HepG2 (cell line): ENCODE results near the gene DCP1B. TPM values are rescaled to one million over a fixed set of nuclear protein-coding genes. Genes with fewer than 3 reads are reported as not detected.

Experiments used
- ASH2L ChIP-seq: fragments of 300-600, 200-600 bp; sonication (generic); IDR thresholded peaks from 2 replicates; pipeline ENCODE4 v1.7.0; 2017; ENCODE audit warnings: low read depth, mild to moderate bottlenecking, moderate library complexity, mixed read lengths, low read length; ENCODE audit not compliant: insufficient read length
- GABPA ChIP-seq, 2 experiments: IDR thresholded peaks; 2 replicates each; pipeline ENCODE4 v1.6.1; 2011 to 2016; ENCODE audit warnings: low read depth in 2 of 2, low read length in 1 of 2, missing biosample characterization in 1 of 2, missing genetic modification characterization in 1 of 2
- GABPB1 ChIP-seq: IDR thresholded peaks from 2 replicates; pipeline ENCODE4 v1.6.1; 2016; ENCODE audit warnings: mild to moderate bottlenecking, missing genetic modification reagents, moderate library complexity, missing compliant biosample characterization
- ISL2 ChIP-seq: sonication (generic); formaldehyde crosslinking; IDR thresholded peaks from 2 replicates; pipeline ENCODE4 v1.5.0; 2020; ENCODE audit warnings: missing genetic modification reagents
- NFE2L1 ChIP-seq: sonication (generic); formaldehyde crosslinking; IDR thresholded peaks from 2 replicates; pipeline ENCODE4 v1.4.0; 2020; ENCODE audit warnings: missing genetic modification reagents, mild to moderate bottlenecking, borderline replicate concordance
- PHF8 ChIP-seq: sonication (generic); formaldehyde crosslinking; IDR thresholded peaks from 2 replicates; pipeline ENCODE4 v1.5.0; 2020; ENCODE audit warnings: missing genetic modification reagents
- RXRA ChIP-seq: sonication (generic); formaldehyde crosslinking; IDR thresholded peaks from 2 replicates; pipeline ENCODE4 v1.5.1; 2020; ENCODE audit warnings: missing genetic modification reagents
- ZNF430 ChIP-seq: sonication (generic); formaldehyde crosslinking; IDR thresholded peaks from 2 replicates; pipeline ENCODE4 v1.9.0; 2021; ENCODE audit warnings: mild to moderate bottlenecking, missing genetic modification reagents
- ZNF749 ChIP-seq: sonication (generic); formaldehyde crosslinking; IDR thresholded peaks from 2 replicates; pipeline ENCODE4 v1.8.0; 2022; ENCODE audit warnings: mild to moderate bottlenecking, missing genetic modification reagents, moderate library complexity, borderline replicate concordance
- polyA plus RNA-seq, 8 experiments: library from polyadenylated mRNA; depleted of rRNA in 3 of 8; stranded (reverse) in 7 of 8; unstranded in 1 of 8; fragments of >200 nt; fragmentation: Illumina TruSeq in 4 of 8; extraction: Trizol in 4 of 8; gene quantifications; 2 replicates each; pipeline versions ENCODE4 v1.2.1 to v1.2.3, GENCODE V29; 2011 to 2016; ENCODE audit warnings: low read depth in 4 of 8, missing spikeins in 1 of 8, mixed read lengths in 1 of 8; ENCODE audit not compliant: insufficient read depth in 1 of 8
- total RNA-seq, 5 experiments: library from RNA; depleted of rRNA; stranded (reverse); fragments of >200 nt; fragmentation: Illumina TruSeq; extraction: Trizol; gene quantifications; 2 replicates each; pipeline ENCODE4 v1.2.3, GENCODE V29; 2016; ENCODE audit warnings: low read depth in 1 of 5
- TF ChIP-seq, protein P1 (sequence below): sonication (generic); formaldehyde crosslinking; IDR thresholded peaks from 2 replicates; pipeline ENCODE4 v1.5.1; 2020; ENCODE audit warnings: mild to moderate bottlenecking, missing genetic modification reagents
- TF ChIP-seq, protein P2 (sequence below), 2 experiments: IDR thresholded peaks; 2 replicates each; pipeline ENCODE4 v1.6.1; 2011 to 2012; ENCODE audit warnings: low read length in 2 of 2, borderline replicate concordance in 1 of 2, low read depth in 1 of 2, mild to moderate bottlenecking in 1 of 2, moderate library complexity in 1 of 2
- TF ChIP-seq, protein P3 (sequence below): sonication (generic); formaldehyde crosslinking; IDR thresholded peaks from 2 replicates; pipeline ENCODE4 v1.4.0; 2020; ENCODE audit warnings: missing genetic modification reagents, borderline replicate concordance
- TF ChIP-seq, protein P4 (sequence below): sonication (generic); formaldehyde crosslinking; IDR thresholded peaks from 2 replicates; pipeline ENCODE4 v1.5.0; 2020; ENCODE audit warnings: missing genetic modification reagents

Gene DCP1B
- total and polyA plus RNA-seq, 2 of the 13 experiments (the other 11 are each of a cell fraction or from before 2014, with no cell fraction given) = 11.4 to 27.2 TPM

DNA sequence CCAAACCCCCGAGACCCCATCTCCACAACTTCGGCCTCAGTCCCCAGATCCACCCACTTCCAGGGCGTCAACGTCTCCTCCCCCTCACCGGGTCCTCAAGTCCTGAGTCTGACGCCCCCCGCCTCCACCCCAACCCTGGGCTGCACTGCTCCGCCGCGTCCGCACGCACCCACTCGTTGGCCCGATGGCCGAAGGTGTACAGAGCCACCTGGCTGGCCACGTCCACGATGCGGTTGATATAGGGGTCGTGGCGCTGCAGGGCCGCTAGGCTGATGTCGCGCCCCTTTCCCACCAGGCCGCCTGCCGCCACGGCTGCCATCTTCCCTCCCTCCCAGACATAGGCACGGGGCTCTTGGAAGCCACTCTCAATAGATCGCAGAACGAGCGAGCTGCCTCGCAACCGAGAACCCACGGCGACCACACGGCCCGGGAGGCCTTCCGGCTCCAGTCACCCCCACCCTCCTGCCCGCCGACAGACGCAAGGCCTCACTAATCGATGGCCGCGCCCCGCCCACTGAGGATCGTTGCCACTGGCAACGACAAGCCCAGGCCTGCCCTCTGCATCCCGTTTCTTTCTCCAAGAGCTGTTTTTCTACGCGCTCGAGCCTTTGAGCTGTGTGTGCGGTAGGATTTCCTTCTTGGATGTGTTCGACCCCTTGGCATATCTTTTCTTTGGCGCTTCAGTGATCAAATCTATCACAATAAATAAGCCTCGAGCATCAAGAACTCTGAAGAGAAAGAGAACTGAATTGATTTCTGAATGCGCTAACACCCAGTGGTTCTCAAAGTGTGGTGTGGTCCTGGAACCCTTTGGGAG is at the start of gene DCP1B (continued):
- TF ChIP-seq, protein P1, sequence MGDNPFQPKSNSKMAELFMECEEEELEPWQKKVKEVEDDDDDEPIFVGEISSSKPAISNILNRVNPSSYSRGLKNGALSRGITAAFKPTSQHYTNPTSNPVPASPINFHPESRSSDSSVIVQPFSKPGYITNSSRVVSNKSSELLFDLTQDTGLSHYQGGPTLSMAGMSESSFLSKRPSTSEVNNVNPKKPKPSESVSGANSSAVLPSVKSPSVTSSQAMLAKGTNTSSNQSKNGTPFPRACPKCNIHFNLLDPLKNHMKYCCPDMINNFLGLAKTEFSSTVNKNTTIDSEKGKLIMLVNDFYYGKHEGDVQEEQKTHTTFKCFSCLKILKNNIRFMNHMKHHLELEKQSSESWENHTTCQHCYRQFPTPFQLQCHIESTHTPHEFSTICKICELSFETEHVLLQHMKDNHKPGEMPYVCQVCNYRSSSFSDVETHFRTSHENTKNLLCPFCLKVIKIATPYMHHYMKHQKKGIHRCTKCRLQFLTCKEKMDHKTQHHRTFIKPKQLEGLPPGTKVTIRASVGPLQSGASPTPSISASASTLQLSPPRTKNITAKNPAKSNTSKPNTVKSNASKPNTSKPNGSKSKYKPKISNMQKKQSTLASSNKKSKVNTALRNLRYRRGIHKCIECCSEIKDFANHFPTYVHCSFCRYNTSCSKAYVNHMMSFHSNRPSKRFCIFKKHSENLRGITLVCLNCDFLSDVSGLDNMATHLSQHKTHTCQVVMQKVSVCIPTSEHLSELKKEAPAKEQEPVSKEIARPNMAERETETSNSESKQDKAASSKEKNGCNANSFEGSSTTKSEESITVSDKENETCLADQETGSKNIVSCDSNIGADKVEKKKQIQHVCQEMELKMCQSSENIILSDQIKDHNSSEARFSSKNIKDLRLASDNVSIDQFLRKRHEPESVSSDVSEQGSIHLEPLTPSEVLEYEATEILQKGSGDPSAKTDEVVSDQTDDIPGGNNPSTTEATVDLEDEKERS (CRISPR knock-in tag) = peak; percentile 93
- TF ChIP-seq GABPA (IDR thresholded peaks at IDR 0.05; ENCODE audit: low read depth, low read length) (no peak), GABPA (CRISPR knock-in tag; IDR thresholded peaks at IDR 0.05; ENCODE audit: low read depth) (peak; percentile 82), ZNF430 (CRISPR knock-in tag) (peak; percentile 90; the same call in 1 of the 2 replicates), ASH2L (peak; percentile 85), ZNF749 (CRISPR knock-in tag) (peak; percentile 54; the same call in 1 of the 2 replicates), RXRA (CRISPR knock-in tag) (peak; percentile 85), GABPB1 (peak; percentile 93), NFE2L1 (CRISPR knock-in tag) (0 out of 2 replicates have a peak, but pooled peaks have one; percentile 76), ISL2 (CRISPR knock-in tag) (no peak), PHF8 (peak; percentile 96)
- TF ChIP-seq, protein P2, sequence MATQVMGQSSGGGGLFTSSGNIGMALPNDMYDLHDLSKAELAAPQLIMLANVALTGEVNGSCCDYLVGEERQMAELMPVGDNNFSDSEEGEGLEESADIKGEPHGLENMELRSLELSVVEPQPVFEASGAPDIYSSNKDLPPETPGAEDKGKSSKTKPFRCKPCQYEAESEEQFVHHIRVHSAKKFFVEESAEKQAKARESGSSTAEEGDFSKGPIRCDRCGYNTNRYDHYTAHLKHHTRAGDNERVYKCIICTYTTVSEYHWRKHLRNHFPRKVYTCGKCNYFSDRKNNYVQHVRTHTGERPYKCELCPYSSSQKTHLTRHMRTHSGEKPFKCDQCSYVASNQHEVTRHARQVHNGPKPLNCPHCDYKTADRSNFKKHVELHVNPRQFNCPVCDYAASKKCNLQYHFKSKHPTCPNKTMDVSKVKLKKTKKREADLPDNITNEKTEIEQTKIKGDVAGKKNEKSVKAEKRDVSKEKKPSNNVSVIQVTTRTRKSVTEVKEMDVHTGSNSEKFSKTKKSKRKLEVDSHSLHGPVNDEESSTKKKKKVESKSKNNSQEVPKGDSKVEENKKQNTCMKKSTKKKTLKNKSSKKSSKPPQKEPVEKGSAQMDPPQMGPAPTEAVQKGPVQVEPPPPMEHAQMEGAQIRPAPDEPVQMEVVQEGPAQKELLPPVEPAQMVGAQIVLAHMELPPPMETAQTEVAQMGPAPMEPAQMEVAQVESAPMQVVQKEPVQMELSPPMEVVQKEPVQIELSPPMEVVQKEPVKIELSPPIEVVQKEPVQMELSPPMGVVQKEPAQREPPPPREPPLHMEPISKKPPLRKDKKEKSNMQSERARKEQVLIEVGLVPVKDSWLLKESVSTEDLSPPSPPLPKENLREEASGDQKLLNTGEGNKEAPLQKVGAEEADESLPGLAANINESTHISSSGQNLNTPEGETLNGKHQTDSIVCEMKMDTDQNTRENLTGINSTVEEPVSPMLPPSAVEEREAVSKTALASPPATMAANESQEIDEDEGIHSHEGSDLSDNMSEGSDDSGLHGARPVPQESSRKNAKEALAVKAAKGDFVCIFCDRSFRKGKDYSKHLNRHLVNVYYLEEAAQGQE (IDR thresholded peaks at IDR 0.05; ENCODE audit: borderline replicate concordance in 1 of 2, low read depth in 1 of 2, low read length in 2 of 2) = no peak
- TF ChIP-seq, protein P3, sequence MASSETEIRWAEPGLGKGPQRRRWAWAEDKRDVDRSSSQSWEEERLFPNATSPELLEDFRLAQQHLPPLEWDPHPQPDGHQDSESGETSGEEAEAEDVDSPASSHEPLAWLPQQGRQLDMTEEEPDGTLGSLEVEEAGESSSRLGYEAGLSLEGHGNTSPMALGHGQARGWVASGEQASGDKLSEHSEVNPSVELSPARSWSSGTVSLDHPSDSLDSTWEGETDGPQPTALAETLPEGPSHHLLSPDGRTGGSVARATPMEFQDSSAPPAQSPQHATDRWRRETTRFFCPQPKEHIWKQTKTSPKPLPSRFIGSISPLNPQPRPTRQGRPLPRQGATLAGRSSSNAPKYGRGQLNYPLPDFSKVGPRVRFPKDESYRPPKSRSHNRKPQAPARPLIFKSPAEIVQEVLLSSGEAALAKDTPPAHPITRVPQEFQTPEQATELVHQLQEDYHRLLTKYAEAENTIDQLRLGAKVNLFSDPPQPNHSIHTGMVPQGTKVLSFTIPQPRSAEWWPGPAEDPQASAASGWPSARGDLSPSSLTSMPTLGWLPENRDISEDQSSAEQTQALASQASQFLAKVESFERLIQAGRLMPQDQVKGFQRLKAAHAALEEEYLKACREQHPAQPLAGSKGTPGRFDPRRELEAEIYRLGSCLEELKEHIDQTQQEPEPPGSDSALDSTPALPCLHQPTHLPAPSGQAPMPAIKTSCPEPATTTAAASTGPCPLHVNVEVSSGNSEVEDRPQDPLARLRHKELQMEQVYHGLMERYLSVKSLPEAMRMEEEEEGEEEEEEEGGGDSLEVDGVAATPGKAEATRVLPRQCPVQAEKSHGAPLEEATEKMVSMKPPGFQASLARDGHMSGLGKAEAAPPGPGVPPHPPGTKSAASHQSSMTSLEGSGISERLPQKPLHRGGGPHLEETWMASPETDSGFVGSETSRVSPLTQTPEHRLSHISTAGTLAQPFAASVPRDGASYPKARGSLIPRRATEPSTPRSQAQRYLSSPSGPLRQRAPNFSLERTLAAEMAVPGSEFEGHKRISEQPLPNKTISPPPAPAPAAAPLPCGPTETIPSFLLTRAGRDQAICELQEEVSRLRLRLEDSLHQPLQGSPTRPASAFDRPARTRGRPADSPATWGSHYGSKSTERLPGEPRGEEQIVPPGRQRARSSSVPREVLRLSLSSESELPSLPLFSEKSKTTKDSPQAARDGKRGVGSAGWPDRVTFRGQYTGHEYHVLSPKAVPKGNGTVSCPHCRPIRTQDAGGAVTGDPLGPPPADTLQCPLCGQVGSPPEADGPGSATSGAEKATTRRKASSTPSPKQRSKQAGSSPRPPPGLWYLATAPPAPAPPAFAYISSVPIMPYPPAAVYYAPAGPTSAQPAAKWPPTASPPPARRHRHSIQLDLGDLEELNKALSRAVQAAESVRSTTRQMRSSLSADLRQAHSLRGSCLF (CRISPR knock-in tag) = no peak
- TF ChIP-seq, protein P4, sequence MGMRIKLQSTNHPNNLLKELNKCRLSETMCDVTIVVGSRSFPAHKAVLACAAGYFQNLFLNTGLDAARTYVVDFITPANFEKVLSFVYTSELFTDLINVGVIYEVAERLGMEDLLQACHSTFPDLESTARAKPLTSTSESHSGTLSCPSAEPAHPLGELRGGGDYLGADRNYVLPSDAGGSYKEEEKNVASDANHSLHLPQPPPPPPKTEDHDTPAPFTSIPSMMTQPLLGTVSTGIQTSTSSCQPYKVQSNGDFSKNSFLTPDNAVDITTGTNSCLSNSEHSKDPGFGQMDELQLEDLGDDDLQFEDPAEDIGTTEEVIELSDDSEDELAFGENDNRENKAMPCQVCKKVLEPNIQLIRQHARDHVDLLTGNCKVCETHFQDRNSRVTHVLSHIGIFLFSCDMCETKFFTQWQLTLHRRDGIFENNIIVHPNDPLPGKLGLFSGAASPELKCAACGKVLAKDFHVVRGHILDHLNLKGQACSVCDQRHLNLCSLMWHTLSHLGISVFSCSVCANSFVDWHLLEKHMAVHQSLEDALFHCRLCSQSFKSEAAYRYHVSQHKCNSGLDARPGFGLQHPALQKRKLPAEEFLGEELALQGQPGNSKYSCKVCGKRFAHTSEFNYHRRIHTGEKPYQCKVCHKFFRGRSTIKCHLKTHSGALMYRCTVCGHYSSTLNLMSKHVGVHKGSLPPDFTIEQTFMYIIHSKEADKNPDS (CRISPR knock-in tag) = no peak
